Astrocyte of the cerebellum (primary cell): ENCODE measurements around the gene TEF.

ENCODE experiments used
- DNase-seq: peaks from one replicate; pipeline ENCODE4 v3.0.0-alpha.2; 2011; ENCODE audit warnings: low read depth
- H3K4me3 ChIP-seq: 2 replicates; pipeline ENCODE4 v1.5.1; 2011; ENCODE audit warnings: mild to moderate bottlenecking, low read depth, low read length, moderate library complexity
- in situ Hi-C: cut with HindIII; loops from 2 replicates; pipeline ENCODE4 v1.10.0; 2017; ENCODE audit warnings: low sequenced_read_pairs
- TF ChIP-seq, protein P1 (sequence below): IDR thresholded peaks from 2 replicates; pipeline ENCODE4 v1.5.1; 2012; ENCODE audit warnings: low read length, low read depth, moderate library complexity, mild to moderate bottlenecking; ENCODE audit errors: missing control alignments

Gene TEF

DNA sequence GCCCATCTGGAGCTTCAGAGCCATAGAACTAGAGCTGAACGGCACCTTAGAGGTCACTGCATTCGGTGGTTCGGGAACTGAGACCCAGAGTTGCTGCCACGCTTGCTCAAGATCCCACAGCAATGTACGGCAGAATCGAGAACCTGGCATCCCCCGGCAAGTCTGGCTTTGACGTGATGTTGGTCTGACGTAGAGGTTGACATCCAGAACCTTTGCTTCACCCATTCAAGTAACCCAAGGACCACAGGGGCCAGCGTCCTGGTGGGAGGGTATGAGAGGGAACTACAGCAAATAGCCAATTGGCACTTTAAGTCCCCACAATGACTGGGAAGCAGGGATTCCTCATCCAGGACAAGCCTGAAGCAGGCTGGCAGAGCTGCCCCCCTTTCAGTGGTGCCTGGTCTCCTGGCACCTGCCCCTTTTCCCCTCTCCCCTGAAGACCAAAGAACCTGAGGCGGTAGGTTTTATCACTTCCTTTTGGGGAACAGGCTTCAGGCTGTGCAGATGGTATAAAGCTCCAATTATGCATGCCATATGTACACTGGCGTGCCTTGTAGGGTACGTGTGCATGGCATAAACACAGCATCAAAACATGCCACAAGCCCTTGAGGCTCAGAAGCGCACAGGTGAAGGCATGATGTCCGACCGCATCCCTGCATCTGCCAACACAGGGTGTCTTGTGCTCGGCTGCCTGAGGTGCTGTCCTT is 15.3 kb upstream of the TEF start:
- in situ Hi-C loops: no loop called here
- TF ChIP-seq, protein P1, sequence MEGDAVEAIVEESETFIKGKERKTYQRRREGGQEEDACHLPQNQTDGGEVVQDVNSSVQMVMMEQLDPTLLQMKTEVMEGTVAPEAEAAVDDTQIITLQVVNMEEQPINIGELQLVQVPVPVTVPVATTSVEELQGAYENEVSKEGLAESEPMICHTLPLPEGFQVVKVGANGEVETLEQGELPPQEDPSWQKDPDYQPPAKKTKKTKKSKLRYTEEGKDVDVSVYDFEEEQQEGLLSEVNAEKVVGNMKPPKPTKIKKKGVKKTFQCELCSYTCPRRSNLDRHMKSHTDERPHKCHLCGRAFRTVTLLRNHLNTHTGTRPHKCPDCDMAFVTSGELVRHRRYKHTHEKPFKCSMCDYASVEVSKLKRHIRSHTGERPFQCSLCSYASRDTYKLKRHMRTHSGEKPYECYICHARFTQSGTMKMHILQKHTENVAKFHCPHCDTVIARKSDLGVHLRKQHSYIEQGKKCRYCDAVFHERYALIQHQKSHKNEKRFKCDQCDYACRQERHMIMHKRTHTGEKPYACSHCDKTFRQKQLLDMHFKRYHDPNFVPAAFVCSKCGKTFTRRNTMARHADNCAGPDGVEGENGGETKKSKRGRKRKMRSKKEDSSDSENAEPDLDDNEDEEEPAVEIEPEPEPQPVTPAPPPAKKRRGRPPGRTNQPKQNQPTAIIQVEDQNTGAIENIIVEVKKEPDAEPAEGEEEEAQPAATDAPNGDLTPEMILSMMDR: no peak
- no peak for DNase-seq
- no peak overlapping the region for H3K4me3 ChIP-seq

DNA sequence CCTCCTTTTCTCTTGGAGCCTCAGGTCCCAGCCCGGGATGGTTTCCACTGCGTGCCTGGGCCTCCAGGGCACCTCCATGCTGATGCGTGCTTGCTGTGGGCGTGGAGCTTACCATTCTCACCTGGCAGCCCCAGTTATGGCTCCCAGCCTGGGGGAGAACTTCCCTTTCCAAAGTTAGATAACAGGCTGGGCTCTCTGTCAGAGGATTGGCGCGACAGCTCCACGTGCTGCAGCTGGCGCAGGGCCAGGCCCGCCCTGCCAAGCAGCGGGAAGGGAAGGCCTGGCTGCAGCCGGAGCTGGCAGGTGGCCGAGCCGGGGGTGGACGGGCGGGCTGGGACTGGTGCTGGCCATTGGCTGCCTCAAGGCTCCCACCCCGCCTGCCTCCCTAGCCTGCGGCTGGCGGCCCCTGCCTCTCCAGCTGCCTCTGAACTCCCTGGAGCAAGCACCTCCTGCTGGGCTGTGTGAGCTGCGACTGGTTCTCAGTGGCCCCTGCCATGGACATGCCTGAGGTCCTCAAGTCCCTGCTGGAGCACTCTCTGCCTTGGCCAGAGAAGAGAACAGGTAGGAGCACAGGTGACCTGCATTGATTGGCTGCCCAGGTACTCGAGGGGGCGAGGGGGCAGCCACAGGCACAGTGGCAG is 14.6 kb upstream of the TEF start:
- in situ Hi-C loops: no loop called here
- TF ChIP-seq, protein P1: no peak
- peak; percentile 80 for DNase-seq
- peak overlapping the region; percentile 1 for H3K4me3 ChIP-seq

DNA sequence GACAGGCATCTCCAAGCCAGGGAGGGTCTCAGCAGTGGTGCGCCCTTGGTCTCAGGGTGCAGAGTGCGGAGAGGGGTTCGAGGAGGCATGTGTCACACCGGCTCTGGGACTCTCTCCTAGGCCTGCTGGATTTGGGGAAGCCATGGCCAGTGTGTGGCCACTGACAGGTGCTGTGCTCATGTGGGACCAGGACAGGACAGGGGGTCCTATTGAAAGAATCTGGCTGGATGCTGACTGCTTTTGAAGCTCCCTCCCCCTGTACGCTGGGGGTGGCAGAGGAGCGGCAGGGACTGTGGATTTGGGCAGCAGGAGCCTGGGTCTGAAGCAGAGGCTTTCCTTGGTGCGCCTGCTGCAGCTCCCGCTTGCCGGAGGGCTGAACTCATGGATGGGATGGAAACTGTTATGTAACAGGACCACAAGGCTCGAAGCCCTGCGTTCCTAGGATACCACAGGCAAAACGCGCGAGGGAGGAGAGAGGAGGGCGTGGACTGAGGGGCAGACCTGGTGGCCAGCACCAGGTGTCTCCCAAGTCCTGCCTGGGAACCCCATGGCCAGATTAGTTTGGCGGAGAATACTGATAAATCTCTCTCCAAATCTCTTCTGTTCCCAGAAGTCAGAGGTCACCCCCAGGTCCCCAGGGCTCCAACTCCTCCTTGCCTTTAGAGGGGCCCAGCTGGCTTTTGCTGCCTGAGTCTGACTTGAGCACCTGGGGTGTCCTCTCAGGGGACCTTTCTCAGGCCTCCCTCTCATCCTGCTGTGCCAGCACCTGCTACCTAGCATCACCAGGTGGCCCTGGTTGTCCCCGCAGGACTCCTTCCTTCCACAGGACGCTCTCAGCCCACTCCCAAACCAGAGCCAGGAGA is 13.8 kb upstream of the TEF start:
- peak overlapping the region; percentile 1 for H3K4me3 ChIP-seq
- DNase-seq: no peak
- TF ChIP-seq, protein P1: no peak
- in situ Hi-C loops: no loop called here

DNA sequence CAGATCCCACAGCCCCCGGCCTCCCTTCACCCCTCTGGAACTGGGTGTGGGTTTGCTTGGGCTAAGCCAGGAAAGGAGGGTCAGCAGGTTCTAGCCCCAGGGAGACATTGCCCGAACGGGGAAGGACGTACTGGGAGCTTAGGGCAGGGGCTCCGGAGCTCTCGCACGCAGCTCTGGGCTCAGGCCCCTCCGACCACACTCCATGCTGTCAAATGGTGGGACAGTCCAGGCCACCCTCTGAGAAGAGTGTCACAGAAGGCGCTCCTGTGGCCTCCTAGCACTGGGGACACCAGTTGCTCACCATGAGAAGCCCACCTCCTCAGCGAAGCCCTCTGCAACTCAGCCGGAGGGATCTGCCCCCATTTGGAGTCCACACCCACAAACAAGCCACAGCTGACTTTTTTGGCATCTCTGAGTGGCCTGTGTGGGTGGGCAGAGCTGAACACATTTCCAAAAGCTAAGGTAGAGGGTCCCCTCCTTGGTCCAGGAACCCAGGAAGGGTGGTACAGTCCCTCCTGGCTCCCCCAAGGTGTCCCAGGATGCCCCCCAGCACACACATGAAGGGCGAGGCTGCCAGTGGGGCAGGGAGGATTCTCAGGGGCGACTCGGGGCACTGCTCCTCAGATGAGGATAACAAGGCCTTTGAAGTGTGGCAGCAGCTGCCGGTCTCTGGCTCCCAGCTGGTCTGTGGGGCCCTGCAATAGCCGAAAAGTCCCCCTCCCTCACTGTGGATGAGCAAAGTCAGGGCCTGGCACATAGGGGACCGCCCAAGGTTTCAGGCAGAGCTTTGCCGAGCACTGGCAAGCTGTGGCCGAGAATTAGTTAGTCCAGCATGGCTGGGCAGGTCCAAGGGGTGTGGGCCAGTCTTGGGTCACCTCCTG is 13.0 kb upstream of the TEF start:
- no peak overlapping the region for H3K4me3 ChIP-seq
- in situ Hi-C loops: no loop called here
- DNase-seq: no peak
- TF ChIP-seq, protein P1: no peak

DNA sequence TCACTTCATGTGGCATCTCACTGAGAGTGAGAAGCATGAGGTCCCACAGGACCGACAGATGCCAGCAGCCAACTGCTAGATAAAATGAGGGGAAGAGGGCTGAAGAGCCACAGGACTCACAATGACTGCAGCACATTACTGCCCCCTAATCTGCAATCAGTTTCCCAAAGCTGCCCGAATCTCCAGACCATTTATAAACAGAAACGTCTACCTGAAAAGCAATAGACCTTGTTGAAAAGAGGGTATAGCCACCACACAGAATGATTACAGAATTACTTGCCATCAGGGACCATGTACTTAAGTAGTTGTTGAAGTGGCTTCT is 12.4 kb upstream of the TEF start:
- in situ Hi-C loops: no loop called here
- TF ChIP-seq, protein P1: no peak

DNA sequence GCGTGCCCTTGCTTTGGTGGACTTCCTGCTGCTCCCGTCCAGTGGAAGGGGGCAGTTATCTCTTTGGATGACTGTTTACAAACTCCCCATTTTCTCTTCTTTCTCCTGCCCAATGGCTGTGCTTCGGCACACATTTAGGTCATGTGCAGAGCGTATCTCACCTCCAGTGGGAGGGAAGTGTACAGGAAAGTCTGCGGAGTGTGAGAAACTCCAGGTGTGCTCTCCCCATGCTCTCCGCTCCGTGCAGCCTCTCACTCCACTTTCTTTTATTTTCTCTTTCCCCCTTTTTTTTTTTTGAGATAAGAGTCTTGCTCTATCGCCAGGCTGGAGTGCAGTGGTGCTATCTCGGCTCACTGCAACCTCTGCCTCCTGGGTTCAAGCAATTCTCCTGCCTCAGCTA is 11.9 kb upstream of the TEF start:
- TF ChIP-seq, protein P1: no peak
- H3K4me3 ChIP-seq: no peak overlapping the region
- in situ Hi-C loops: no loop called here
- DNase-seq: no peak

More for the DNA sequence above, 12.4 kb upstream of the TEF start:
- DNase-seq: no peak
- no peak overlapping the region for H3K4me3 ChIP-seq
